Effector CD8-positive, alpha-beta T cell (primary cell): ENCODE data around the gene SRSF12.
"Not testable (repeated sequence)": the region's sequence is repeated elsewhere in the genome, so short reads cannot be mapped to it uniquely, and the experiment has no call there.

Source experiments
- DNase-seq: peaks from one replicate; lab custom pipeline; 2025; lab: John Stamatoyannopoulos, UW

The SRSF12 gene

GRCh38 chr6:89131599-89131998 lies 13.7 kb upstream of the SRSF12 start:
- DNase-seq, result no peak

- DNase-seq, result not testable (repeated sequence)
Measured at GRCh38 chr6:89128256-89128671, 10.4 kb upstream of the SRSF12 start.

GRCh38 chr6:89122625-89123024 lies 4.8 kb upstream of the SRSF12 start:
- DNase-seq, result no peak

- DNase-seq, result no peak
Measured at GRCh38 chr6:89121934-89122333, 4.1 kb upstream of the SRSF12 start.

GRCh38 chr6:89120371-89120770 lies 2.5 kb upstream of the SRSF12 start:
- DNase-seq, result no peak

- no peak for DNase-seq
Measured at GRCh38 chr6:89118931-89119330, 1.1 kb upstream of the SRSF12 start.

GRCh38 chr6:89116702-89117101 lies 1.2 kb downstream of the SRSF12 start:
- DNase-seq, result no peak

GRCh38 chr6:89111933-89112332 lies 5.9 kb downstream of the SRSF12 start:
- no peak for DNase-seq

GRCh38 chr6:89110284-89110683 lies 7.6 kb downstream of the SRSF12 start:
- no peak for DNase-seq

GRCh38 chr6:89100114-89100513 lies 17.8 kb downstream of the SRSF12 start:
- DNase-seq, result no peak

GRCh38 chr6:89098461-89098860 lies 19.4 kb downstream of the SRSF12 start:
- no peak for DNase-seq

- no peak for DNase-seq
Measured at GRCh38 chr6:89087881-89088280, 30.0 kb downstream of the SRSF12 start.

GRCh38 chr6:89085409-89086205 lies 32.3 kb downstream of the SRSF12 start:
- DNase-seq, result no peak

GRCh38 chr6:89084954-89085353 lies 32.9 kb downstream of the SRSF12 start:
- DNase-seq, result no peak

- DNase-seq, result no peak
Measured at GRCh38 chr6:89084542-89084941, 33.3 kb downstream of the SRSF12 start.

GRCh38 chr6:89082486-89082891 lies 35.4 kb downstream of the SRSF12 start:
- no peak for DNase-seq

GRCh38 chr6:89081423-89082322 lies 36.2 kb downstream of the SRSF12 start:
- peak; percentile 99 for DNase-seq

- DNase-seq, result no peak
Measured at GRCh38 chr6:89081129-89081422, 36.8 kb downstream of the SRSF12 start.

GRCh38 chr6:89080281-89081128 lies 37.4 kb downstream of the SRSF12 start, which contains the start of gene PNRC1:
Gene PNRC1, plus strand, starts transcription at chr6:89080751. Its CDS starts 144 bp downstream, at chr6:89080895.
- DNase-seq, result peak; percentile 100

GRCh38 chr6:89079511-89080234 lies 38.2 kb downstream of the SRSF12 start:
- DNase-seq, result peak; percentile 45

- no peak for DNase-seq
Measured at GRCh38 chr6:89073840-89074239, 44.0 kb downstream of the SRSF12 start.
